HepG2 (cell line): ENCODE data around the gene ADM5. TPM values are rescaled to one million over a fixed set of nuclear protein-coding genes. Genes with fewer than 3 reads are reported as not detected.

Source experiments
- AHR ChIP-seq: IDR thresholded peaks from 2 replicates; pipeline ENCODE4 v1.6.1; 2018; ENCODE audit warnings: missing genetic modification reagents, missing compliant biosample characterization
- CEBPZ ChIP-seq: IDR thresholded peaks from 2 replicates; pipeline ENCODE4 v1.6.1; 2012; ENCODE audit warnings: low read length, improper control_type of control experiment
- GABPB1 ChIP-seq: IDR thresholded peaks from 2 replicates; pipeline ENCODE4 v1.6.1; 2016; ENCODE audit warnings: mild to moderate bottlenecking, missing genetic modification reagents, moderate library complexity, missing compliant biosample characterization
- MED8 ChIP-seq: sonication (generic); formaldehyde crosslinking; IDR thresholded peaks from 2 replicates; pipeline ENCODE4 v1.8.1; 2023; ENCODE audit warnings: mild to moderate bottlenecking, missing genetic modification reagents; ENCODE audit not compliant: insufficient replicate concordance
- TBX3 ChIP-seq: fragments of 450-650 bp; IDR thresholded peaks from 2 replicates; pipeline ENCODE4 v1.6.1; 2017; ENCODE audit warnings: antibody characterized with exemption, mild to moderate bottlenecking, inconsistent platforms, borderline replicate concordance
- TERF1 ChIP-seq: sonication (generic); formaldehyde crosslinking; IDR thresholded peaks from 2 replicates; pipeline ENCODE4 v1.8.0; 2022; ENCODE audit warnings: mild to moderate bottlenecking, missing genetic modification reagents, moderate library complexity
- TFAP4 ChIP-seq: sonication (generic); IDR thresholded peaks from 2 replicates; pipeline ENCODE4 v1.6.1; 2016; ENCODE audit warnings: low read depth, borderline replicate concordance
- ZHX2 ChIP-seq, 2 experiments: sonication (generic) in 1 of 2; formaldehyde crosslinking in 1 of 2; IDR thresholded peaks; 2 replicates each; pipeline versions ENCODE4 v1.6.1 to v1.9.0; 2014 to 2022; ENCODE audit warnings: antibody characterized with exemption in 1 of 2, borderline replicate concordance in 1 of 2, inconsistent platforms in 1 of 2, low read depth in 1 of 2, missing genetic modification reagents in 1 of 2
- ZNF138 ChIP-seq: sonication (generic); formaldehyde crosslinking; IDR thresholded peaks from 2 replicates; pipeline ENCODE4 v1.5.0; 2020; ENCODE audit warnings: mild to moderate bottlenecking, low read depth, missing genetic modification reagents
- ZNF263 ChIP-seq: sonication (generic); formaldehyde crosslinking; IDR thresholded peaks from 2 replicates; pipeline ENCODE4 v1.4.0; 2020; ENCODE audit warnings: missing genetic modification reagents
- ZNF772 ChIP-seq: sonication (generic); formaldehyde crosslinking; IDR thresholded peaks from 2 replicates; pipeline ENCODE4 v1.5.0; 2020; ENCODE audit warnings: mild to moderate bottlenecking, missing genetic modification reagents
- ZNF776 ChIP-seq: sonication (generic); formaldehyde crosslinking; IDR thresholded peaks from 2 replicates; pipeline ENCODE4 v1.4.0; 2020; ENCODE audit warnings: mild to moderate bottlenecking, missing genetic modification reagents
- polyA plus RNA-seq, 8 experiments: library from polyadenylated mRNA; depleted of rRNA in 3 of 8; stranded (reverse) in 7 of 8; unstranded in 1 of 8; fragments of >200 nt; fragmentation: Illumina TruSeq in 4 of 8; extraction: Trizol in 4 of 8; gene quantifications; 2 replicates each; pipeline versions ENCODE4 v1.2.1 to v1.2.3, GENCODE V29; 2011 to 2016; ENCODE audit warnings: low read depth in 4 of 8, missing spikeins in 1 of 8, mixed read lengths in 1 of 8; ENCODE audit not compliant: insufficient read depth in 1 of 8
- total RNA-seq, 5 experiments: library from RNA; depleted of rRNA; stranded (reverse); fragments of >200 nt; fragmentation: Illumina TruSeq; extraction: Trizol; gene quantifications; 2 replicates each; pipeline ENCODE4 v1.2.3, GENCODE V29; 2016; ENCODE audit warnings: low read depth in 1 of 5
- TF ChIP-seq, protein P1 (sequence below): sonication (generic); formaldehyde crosslinking; IDR thresholded peaks from 2 replicates; pipeline ENCODE4 v1.8.0; 2022; ENCODE audit warnings: missing genetic modification reagents, mild to moderate bottlenecking, moderate library complexity, borderline replicate concordance

Gene ADM5
- total and polyA plus RNA-seq, 2 of the 13 experiments (the other 11 are each of a cell fraction or from before 2014, with no cell fraction given), result 2.7 to 4.1 TPM

- TF ChIP-seq TFAP4, result peak; percentile 61; the same call in 1 of the 2 replicates
- TF ChIP-seq AHR, result no peak
- TF ChIP-seq, protein P1, sequence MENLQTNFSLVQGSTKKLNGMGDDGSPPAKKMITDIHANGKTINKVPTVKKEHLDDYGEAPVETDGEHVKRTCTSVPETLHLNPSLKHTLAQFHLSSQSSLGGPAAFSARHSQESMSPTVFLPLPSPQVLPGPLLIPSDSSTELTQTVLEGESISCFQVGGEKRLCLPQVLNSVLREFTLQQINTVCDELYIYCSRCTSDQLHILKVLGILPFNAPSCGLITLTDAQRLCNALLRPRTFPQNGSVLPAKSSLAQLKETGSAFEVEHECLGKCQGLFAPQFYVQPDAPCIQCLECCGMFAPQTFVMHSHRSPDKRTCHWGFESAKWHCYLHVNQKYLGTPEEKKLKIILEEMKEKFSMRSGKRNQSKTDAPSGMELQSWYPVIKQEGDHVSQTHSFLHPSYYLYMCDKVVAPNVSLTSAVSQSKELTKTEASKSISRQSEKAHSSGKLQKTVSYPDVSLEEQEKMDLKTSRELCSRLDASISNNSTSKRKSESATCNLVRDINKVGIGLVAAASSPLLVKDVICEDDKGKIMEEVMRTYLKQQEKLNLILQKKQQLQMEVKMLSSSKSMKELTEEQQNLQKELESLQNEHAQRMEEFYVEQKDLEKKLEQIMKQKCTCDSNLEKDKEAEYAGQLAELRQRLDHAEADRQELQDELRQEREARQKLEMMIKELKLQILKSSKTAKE (CRISPR knock-in tag), result 0 out of 2 replicates have a peak, but pooled peaks have one; percentile 47
- TF ChIP-seq TERF1 (CRISPR knock-in tag), result no peak
- TF ChIP-seq ZNF263 (CRISPR knock-in tag), result 0 out of 2 replicates have a peak, but pooled peaks have one; percentile 36
- TF ChIP-seq ZNF776 (CRISPR knock-in tag), result 0 out of 2 replicates have a peak, but pooled peaks have one; percentile 71
- no peak for TF ChIP-seq ZNF138
- peak; percentile 60 for TF ChIP-seq GABPB1 (CRISPR knock-in tag)
- TF ChIP-seq TBX3, result no peak
- peak; percentile 75; the same call in 1 of the 2 replicates for TF ChIP-seq ZNF772 (CRISPR knock-in tag)
- TF ChIP-seq ZHX2 (IDR thresholded peaks at IDR 0.05; ENCODE audit: low read depth), result no peak
- TF ChIP-seq ZHX2 (CRISPR knock-in tag; IDR thresholded peaks at IDR 0.05; ENCODE audit: borderline replicate concordance), result no peak
- peak; percentile 69 for TF ChIP-seq MED8 (CRISPR knock-in tag)
- no peak for TF ChIP-seq CEBPZ
These were observed 17.1 kb upstream of the ADM5 start (continued) for GRCh38 chr19:49672131-49672919.
